HG03103 (cell line): Measurements from ENCODE around the gene COL4A2.
"Not testable (repeated sequence)": the region's sequence is repeated elsewhere in the genome, so short reads cannot be mapped to it uniquely, and the experiment has no call there.

Source experiments
- ATAC-seq: cut with Tn5 transposase; IDR thresholded peaks from one replicate; pipeline ENCODE4 v1.9.1; 2021; ENCODE audit warnings: low read depth; ENCODE audit not compliant: unreplicated experiment

Gene COL4A2

DNA sequence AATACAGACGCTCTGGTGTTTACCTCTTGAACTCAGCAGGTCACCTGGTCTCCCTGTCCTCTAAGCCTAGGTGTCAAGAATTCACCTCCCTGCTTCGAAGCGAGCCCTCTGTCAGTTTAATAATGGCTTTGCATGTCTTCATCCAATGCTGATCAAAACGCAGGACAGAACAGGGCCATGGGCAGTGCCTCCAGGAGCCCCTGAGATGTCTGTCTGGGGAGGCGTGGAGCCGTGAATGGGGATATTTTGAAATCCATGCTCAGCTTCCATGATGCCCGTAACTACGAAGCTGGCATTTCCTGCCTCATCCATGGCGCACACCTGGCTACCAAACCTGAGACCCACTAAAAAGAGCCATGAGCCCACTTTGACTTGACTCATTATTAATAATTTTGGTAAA is 140.7 kb downstream of the COL4A2 start:
- ATAC-seq: no peak

DNA sequence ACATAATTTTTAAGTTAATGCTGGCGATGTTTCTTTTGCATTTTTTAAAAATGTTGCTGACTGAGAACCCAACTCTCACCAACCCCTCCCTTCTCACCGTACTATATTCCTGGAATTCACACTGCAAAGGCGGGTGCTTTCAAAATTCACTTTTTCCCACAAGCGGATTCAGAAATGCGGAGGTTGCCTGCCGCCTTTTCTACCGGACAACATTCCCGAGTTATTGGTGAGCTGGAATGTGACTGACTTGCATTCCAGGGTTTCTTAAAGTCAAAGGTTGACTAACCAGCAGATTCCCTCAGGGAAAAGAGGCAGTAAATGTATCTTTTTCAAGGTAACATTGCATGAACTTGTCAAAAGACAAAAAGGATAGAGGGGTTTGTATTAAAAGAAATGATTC is 141.1 kb downstream of the COL4A2 start:
- no peak for ATAC-seq

GRCh38 chr13:110448677-110449076 is 141.6 kb downstream of the COL4A2 start:
- ATAC-seq: no peak

DNA sequence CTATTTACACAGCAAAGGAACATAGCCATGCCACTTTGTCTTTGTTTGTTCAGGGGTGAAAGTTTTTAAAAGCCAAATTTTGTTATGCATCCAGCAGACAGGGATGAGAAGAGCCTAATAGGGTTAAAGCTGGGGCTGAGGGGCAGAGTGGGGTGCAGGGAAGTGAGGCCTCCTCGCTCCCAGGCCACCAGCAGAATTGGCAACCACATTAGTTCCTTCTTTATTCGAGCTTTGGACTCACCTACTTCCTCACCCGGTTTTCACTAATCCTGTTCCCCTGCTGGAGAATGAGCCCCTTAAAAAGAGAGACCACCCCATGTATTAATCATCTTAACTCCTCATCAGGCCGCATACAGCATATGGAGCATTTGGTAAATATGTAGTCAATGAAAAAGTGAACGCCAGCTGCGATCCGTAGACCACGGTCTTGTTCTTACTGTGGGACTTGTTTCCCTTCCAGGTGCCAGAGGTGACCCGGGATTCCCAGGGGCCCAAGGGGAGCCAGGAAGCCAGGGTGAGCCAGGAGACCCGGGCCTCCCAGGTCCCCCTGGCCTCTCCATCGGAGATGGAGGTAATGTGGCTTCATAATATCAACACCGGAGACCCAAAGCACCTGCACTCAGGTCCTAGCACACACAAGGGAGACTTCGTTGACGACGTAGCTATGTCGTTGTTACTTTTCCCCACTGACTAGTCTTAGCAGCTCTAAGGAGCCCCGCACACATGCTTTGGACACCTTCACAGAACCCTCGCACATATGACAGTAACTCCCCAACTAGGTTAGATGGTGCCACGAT is 142.3 kb downstream of the COL4A2 start:
- ATAC-seq: no peak

- no peak for ATAC-seq
Observed at GRCh38 chr13:110450016-110450900, 143.2 kb downstream of the COL4A2 start.

DNA sequence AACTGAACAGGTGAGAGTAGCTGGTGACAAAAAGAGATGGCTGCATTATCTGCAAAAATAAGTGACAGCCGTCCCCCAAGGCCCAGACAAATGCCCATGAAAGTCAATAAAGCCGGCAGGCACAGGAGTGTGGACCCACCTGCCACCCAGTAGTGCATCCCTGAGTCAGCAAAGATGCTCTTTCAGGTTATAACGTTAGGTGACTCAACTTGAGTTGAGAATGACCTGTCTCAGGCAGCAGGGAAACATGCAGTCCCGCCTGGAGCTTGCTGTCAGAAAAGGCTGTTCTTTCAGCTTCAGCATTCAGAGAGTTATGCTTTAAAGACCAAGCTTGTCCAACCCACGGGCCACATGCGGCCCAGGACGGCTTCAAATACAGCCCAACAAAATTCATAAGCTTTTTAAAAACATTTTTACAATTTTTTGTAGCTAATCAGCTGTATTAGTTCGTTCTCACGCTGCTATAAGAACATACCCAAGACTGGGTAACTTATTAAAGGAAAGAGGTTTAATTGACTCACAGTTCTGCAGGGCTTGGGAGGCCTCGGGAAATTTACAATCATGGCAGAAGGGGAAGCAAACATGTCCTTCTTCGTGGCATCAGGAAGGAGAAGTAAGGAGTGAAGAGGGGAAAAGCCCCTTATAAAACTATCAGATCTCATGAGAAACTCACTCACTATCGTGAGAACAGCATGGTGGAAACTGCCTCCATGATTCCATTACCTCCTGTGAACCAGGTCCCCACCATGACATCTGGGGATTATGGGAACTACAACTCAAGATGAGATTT is 144.1 kb downstream of the COL4A2 start:
- ATAC-seq: no peak

DNA sequence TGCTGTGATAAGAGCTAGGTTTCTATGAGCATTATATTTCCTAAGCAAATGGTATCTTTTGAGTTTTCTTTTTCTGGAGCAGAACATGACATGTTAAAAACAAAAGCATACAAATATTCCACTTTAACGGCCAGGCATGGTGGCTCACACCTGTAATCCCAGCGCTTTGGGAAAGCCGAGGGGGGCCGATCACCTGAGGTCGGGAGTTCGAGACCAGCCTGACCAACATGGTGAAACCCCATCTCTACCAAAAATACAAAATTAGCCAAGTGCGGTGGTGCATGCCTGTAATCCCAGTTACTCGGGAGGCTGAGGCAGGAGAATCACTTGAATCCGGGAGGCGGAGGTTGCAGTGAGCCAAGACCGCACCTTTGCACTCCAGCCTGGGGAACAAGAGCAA is 146.0 kb downstream of the COL4A2 start:
- ATAC-seq: not testable (repeated sequence)

DNA sequence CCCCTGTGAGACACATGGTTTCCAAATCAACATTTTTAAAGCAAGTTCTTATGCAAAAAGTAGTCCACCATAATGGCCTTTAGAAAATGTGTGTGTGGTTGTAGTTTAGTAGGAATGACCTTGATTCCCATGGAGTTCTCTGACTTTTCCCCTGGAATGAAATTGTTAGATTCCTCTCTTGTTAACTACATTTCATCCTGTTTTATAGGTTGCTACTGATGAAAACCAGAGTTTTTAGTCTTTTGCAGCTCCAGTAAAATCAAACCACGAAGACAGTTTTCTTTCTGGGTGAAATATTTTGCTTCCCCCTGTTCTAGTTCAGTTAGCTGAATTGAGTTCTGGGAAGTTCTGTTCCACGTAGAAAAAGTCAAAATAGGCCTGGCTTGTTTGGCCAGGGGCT is 146.7 kb downstream of the COL4A2 start:
- no peak for ATAC-seq

DNA sequence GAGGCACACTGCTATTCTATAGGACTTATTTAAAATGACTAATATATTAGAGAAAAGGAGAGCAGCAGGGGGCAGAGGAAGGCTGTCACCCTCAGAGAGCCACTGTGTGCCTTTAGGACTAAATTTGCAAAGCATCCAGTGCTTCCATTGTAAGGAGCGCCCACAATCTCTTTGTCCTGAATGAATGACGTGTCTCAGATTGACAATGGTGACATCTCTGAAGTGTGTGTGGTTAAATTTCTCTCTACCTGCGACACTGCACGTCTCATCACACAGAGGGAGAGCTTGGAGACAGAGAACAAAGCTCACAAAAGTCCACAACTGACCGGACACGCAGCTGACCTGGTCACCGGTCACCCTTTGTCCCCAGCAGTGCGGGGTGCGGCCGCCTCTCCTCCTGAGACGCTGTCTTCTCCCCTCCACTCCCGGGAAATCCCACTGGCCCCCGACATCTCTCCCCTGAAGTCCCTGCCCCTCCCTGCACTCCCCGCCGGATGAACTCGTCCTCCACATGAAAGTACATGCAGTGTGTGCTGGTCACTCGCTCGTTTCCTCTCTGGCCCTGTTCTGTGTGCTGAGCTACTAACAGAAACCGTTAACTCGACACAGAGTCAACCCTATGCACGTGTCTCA is 147.3 kb downstream of the COL4A2 start:
- no peak for ATAC-seq

GRCh38 chr13:110454956-110455355 is 147.9 kb downstream of the COL4A2 start:
- no peak for ATAC-seq

DNA sequence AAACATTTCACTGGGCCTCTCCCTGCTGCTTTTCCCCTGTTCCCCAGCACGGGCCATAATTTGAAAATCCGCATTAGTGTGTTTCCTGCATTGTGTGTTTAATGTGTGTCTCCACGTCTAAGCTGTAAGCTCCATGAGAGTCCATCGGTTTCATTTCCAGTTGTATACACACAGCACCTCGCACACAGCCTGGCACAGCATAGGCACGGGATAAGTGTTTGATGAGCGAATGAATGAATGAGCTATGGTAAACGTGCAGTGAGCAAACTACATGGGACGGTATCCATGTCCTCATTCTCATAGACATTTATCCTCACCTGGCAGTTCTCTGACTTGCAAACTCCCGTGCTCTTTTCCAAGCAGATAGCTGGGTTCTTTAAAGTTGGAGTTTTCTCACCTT is 148.4 kb downstream of the COL4A2 start:
- no peak for ATAC-seq

DNA sequence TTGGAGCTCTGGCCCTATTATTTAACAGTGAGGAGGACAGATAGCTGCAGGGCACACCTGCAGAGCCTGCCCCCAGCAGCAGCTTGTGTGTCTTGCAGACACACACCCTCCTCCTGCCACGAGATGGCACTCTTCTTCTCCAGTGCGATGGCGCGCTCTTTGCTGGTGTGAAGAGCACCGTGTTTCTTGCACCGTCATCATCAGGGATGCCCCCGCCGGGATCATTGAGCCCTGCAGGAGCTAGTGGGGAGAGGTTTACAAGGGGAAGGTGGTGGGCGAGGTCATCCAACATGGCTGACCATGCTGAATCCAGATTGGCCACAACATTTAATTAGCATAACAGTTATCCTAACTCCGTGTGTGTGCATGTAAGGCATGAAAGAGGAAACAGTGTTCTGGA is 148.9 kb downstream of the COL4A2 start:
- ATAC-seq: peak; percentile 99

GRCh38 chr13:110456550-110456949 is 149.5 kb downstream of the COL4A2 start:
- ATAC-seq: no peak

- ATAC-seq: no peak
Observed at GRCh38 chr13:110457361-110457760, 150.3 kb downstream of the COL4A2 start.

- no peak for ATAC-seq
Observed at GRCh38 chr13:110458017-110458416, 150.9 kb downstream of the COL4A2 start.

- no peak for ATAC-seq
Observed at GRCh38 chr13:110458594-110459365, 151.7 kb downstream of the COL4A2 start.

GRCh38 chr13:110462091-110462490 is 155.0 kb downstream of the COL4A2 start:
- ATAC-seq: no peak

DNA sequence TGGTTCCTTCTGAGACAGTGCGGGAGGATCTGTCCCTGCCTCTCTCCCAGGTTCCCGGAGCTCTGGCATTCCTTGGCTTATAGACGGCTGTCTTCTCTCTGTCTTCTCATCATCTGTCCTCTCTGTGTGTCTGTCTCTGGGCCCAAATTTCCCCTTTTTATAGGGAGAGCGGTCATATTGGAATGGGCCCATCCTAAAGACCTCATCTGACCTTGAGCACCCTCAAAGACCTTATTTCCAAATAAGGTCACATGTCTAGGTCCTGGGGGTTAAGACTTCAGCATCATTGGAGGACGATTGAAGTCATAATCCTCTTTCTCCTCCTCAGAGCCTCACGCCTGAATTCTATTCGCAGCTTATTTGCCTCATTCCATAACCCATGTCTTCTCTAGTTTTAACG is 156.1 kb downstream of the COL4A2 start:
- ATAC-seq: no peak

DNA sequence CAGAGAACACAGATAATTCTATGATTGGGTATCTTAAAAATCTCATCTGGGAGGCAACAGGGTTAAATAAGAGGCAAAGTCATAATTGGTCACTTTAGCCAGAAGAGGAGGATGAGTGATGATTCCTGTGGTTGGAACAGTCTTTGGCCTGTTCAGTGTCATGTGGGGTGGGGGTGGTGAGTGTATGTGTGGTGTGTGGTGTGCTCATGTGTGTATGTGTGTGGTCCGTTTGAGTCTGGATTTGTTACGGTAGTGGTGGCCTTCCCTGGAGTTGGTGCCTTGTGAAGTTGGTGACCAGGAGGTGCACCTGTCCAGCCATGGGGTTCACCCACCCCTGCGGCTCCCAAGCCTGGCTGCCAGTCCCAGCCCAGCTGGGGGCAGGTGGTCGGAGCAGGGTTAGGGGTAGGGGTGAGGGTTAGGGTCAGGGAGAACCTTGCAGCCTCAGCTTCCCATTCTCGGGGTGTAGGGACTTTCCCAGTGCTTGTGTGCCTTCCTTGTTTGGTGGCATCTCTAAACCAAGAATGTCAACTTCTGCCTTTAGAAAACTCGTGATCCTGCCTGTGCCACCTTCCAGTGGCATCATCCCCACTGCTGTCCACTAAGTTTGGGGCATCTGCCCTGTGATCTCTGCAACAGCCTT is 156.9 kb downstream of the COL4A2 start:
- no peak for ATAC-seq
